ENCODE measurements around the gene CHMP1A. TPM values are rescaled to one million over a fixed set of nuclear protein-coding genes. Genes with fewer than 3 reads are reported as not detected.
"Not testable (repeated sequence)": the region's sequence is repeated elsewhere in the genome, so short reads cannot be mapped to it uniquely, and the experiment has no call there.

CHMP1A gene
- total RNA-seq, 1 experiment from 2014 or later = 151 TPM

DNA sequence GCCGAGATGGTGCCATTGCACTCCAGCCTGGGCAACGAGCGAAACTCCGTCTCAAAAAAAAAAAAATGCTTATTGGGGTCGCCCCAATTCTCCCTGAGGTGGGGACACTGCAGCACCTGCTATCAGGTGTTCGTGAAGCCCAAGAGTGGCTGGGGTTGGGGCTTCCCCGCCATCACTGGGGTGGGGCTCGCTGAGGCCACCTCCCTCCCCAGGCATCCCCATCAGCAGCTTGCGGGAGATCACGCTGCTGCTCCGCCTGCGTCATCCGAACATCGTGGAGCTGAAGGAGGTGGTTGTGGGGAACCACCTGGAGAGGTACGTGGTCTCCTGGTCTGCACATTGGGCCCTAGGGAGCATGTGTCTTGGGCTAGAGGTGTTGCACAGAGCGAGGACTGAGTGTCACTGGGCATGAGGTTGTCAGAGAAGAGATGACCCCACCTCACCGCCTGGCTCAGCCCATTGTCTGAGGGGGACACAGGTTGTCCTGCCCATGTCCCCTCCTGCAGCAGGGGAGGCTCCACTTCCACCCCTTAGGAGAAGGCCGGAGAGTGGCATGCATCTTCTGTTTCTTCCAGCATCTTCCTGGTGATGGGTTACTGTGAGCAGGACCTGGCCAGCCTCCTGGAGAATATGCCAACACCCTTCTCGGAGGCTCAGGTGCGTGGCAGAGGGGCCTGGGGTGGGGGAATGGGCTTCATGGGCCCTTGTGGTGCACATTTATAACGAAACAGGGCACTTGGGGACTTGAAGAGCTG, 33.9 kb upstream of the CHMP1A start:
- peaks cover 5% of the 10 kb centered on the region; the same call in 1 of the 2 replicates for H3K36me3 ChIP-seq (ENCODE audit: low read depth)
- POLR2A ChIA-PET (ENCODE audit: unreplicated experiment) = no interaction called here
- CTCF ChIA-PET = interaction anchor here (0.6 kb wide), 1 partner anchor 85 kb away, joined by 5 read pairs; no protein-coding TSS in a partner anchor
- TF ChIP-seq, protein P1, sequence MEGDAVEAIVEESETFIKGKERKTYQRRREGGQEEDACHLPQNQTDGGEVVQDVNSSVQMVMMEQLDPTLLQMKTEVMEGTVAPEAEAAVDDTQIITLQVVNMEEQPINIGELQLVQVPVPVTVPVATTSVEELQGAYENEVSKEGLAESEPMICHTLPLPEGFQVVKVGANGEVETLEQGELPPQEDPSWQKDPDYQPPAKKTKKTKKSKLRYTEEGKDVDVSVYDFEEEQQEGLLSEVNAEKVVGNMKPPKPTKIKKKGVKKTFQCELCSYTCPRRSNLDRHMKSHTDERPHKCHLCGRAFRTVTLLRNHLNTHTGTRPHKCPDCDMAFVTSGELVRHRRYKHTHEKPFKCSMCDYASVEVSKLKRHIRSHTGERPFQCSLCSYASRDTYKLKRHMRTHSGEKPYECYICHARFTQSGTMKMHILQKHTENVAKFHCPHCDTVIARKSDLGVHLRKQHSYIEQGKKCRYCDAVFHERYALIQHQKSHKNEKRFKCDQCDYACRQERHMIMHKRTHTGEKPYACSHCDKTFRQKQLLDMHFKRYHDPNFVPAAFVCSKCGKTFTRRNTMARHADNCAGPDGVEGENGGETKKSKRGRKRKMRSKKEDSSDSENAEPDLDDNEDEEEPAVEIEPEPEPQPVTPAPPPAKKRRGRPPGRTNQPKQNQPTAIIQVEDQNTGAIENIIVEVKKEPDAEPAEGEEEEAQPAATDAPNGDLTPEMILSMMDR (conservative IDR thresholded peaks at IDR 0.05) = no peak
- no peak for TF ChIP-seq EZH2 (IDR thresholded peaks at IDR 0.05; ENCODE audit: low read depth)
- H4K20me1 ChIP-seq (ENCODE audit: insufficient read depth) = peaks cover 16% of the 10 kb centered on the region
- peaks cover 32% of the 10 kb centered on the region for H3K79me2 ChIP-seq (ENCODE audit: low read depth)
- peaks cover 11% of the 10 kb centered on the region for H3K4me1 ChIP-seq (replicated peaks; ENCODE audit: insufficient read depth)
- intact Hi-C loops (cut with micrococcal nuclease; ENCODE audit: unreplicated experiment) = no loop called here
- DNase-seq = no peak
- no peaks in the 10 kb centered on the region for H3K9me2 ChIP-seq (ENCODE audit: insufficient read depth)
- peaks cover 36% of the 10 kb centered on the region for H3F3A ChIP-seq (ENCODE audit: insufficient read depth, low read depth)
- no peaks in the 10 kb centered on the region for H3K27me3 ChIP-seq (ENCODE audit: insufficient read depth, low read depth)
- no peak overlapping the region for H2AFZ ChIP-seq
- H3K9me3 ChIP-seq (ENCODE audit: insufficient read depth, low read depth) = no peaks in the 10 kb centered on the region
- H3K4me2 ChIP-seq = no peak overlapping the region
- H3K4me3 ChIP-seq = no peak overlapping the region
- no peak overlapping the region for H3K27ac ChIP-seq
- no TSS peak for BruUV-seq (replicated peaks)

DNA sequence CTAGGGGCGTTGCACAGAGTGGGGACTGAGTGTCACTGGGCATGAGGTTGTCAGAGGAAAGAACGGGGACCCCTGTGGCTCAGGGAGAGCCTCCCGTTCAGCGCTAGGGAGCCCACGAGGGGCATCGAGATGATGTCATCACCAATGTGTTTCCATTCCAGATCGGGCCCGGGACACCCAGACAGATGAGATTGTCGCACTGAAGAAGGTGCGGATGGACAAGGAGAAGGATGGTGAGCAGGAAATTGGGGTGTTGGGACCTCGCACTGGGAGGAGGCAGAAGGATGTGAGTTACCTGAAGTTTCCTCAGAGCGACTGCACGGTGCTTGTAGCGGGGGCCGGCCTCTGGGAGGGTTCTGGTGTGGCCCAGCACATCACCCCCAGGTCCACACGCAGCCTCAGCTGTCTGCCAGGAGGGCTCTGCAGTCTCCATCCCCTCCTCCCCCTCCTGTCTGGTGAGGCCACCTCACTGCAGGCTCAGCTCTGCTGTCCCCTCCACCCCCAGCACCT, 32.9 kb upstream of the CHMP1A start:
- no peak overlapping the region for H3K4me3 ChIP-seq
- H3F3A ChIP-seq (ENCODE audit: insufficient read depth, low read depth) = peaks cover 26% of the 10 kb centered on the region
- POLR2A ChIA-PET (ENCODE audit: unreplicated experiment) = no interaction called here
- BruUV-seq (replicated peaks) = no TSS peak
- H3K9me3 ChIP-seq (ENCODE audit: insufficient read depth, low read depth) = no peaks in the 10 kb centered on the region
- H3K79me2 ChIP-seq (ENCODE audit: low read depth) = peaks cover 32% of the 10 kb centered on the region
- CTCF ChIA-PET = interaction anchor here (0.6 kb wide), 1 partner anchor 84 kb away, joined by 5 read pairs; no protein-coding TSS in a partner anchor
- no peak for DNase-seq
- intact Hi-C loops (cut with micrococcal nuclease; ENCODE audit: unreplicated experiment) = no loop called here
- no peaks in the 10 kb centered on the region for H3K27me3 ChIP-seq (ENCODE audit: insufficient read depth, low read depth)
- no peak overlapping the region for H3K4me2 ChIP-seq
- no peak overlapping the region for H2AFZ ChIP-seq
- TF ChIP-seq EZH2 (IDR thresholded peaks at IDR 0.05; ENCODE audit: low read depth) = no peak
- TF ChIP-seq, protein P1 (conservative IDR thresholded peaks at IDR 0.05) = no peak
- H3K27ac ChIP-seq = no peak overlapping the region
- H3K36me3 ChIP-seq (ENCODE audit: low read depth) = peaks cover 5% of the 10 kb centered on the region; the same call in 1 of the 2 replicates
- peaks cover 12% of the 10 kb centered on the region for H4K20me1 ChIP-seq (ENCODE audit: insufficient read depth)
- H3K9me2 ChIP-seq (ENCODE audit: insufficient read depth) = no peaks in the 10 kb centered on the region
- peaks cover 11% of the 10 kb centered on the region for H3K4me1 ChIP-seq (replicated peaks; ENCODE audit: insufficient read depth)

DNA sequence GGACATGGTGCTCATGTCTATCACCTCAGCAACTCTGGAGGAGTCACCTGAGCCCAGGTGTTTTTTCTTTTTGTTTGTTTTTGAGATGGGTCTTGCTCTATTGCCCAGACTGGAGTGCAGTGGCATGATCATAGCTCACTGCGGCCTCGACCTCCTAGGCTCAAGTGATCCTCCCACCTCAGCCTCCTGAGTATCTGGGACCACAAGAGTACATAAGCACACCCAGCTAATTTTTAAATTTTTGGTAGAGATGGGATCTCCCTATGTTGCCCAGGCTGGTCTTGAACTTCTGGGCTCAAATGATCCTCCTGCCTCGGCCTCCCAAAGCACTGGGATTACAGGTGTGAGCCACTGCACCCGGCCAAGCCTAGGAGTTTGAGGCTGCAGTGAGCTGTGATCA, 32.1 kb upstream of the CHMP1A start:
- H2AFZ ChIP-seq; CTCF ChIA-PET; H3K4me3 ChIP-seq; H3K27me3 ChIP-seq (ENCODE audit: insufficient read depth, low read depth); H3K9me3 ChIP-seq (ENCODE audit: insufficient read depth, low read depth); H3K27ac ChIP-seq; POLR2A ChIA-PET (ENCODE audit: unreplicated experiment); DNase-seq; H3K9me2 ChIP-seq (ENCODE audit: insufficient read depth); H3K36me3 ChIP-seq (ENCODE audit: low read depth); H3K4me2 ChIP-seq; BruUV-seq (replicated peaks); intact Hi-C loops (cut with micrococcal nuclease; ENCODE audit: unreplicated experiment): not testable (repeated sequence)
- Histone ChIP-seq H3F3A (ENCODE audit: insufficient read depth, low read depth) (peaks cover 26% of the 10 kb centered on the region), H3K4me1 (replicated peaks; ENCODE audit: insufficient read depth) (peaks cover 11% of the 10 kb centered on the region), H4K20me1 (ENCODE audit: insufficient read depth) (peaks cover 12% of the 10 kb centered on the region), H3K79me2 (ENCODE audit: low read depth) (peaks cover 32% of the 10 kb centered on the region)
